Breast epithelium (tissue), 4 donors: Measurements from ENCODE around the gene P2RX2. TPM values are rescaled to one million over a fixed set of nuclear protein-coding genes. Genes with fewer than 3 reads are reported as not detected.

Source experiments
- DNase-seq, 2 donors: peaks; one replicate each; pipeline ENCODE4 v3.0.0-alpha.2; 2019; ENCODE audit warnings: low spot score in 2 of 2
- H3K27ac ChIP-seq, 2 donors: fragments of 200-600 bp; sonication (generic) in 1 of 2; one replicate each; pipeline ENCODE4 v1.5.1; 2016 to 2019; ENCODE audit warnings: mild to moderate bottlenecking in 1 of 2
- H3K27me3 ChIP-seq, 2 donors: fragments of 200-600 bp; sonication (generic) in 1 of 2; one replicate each; pipeline versions ENCODE4 v1.5.1 to v1.6.0; 2017 to 2019; ENCODE audit warnings: control low read depth in 1 of 2, mild to moderate bottlenecking in 1 of 2
- H3K36me3 ChIP-seq: fragments of 200-600 bp; one replicate; pipeline ENCODE4 v1.5.1; 2019
- H3K4me1 ChIP-seq, 2 donors: fragments of 200-600 bp; sonication (generic); one replicate each; pipeline ENCODE4 v1.5.1; 2016 to 2019; ENCODE audit warnings: control low read depth in 1 of 2
- H3K4me3 ChIP-seq, 3 donors: fragments of 200-600 bp; sonication (generic); 1 replicate in 2 of 3; 2 replicates in 1 of 3; pipeline ENCODE4 v1.5.1; 2016 to 2019; ENCODE audit warnings: mild to moderate bottlenecking in 3 of 3, moderate library complexity in 2 of 3
- H3K9me3 ChIP-seq, 2 donors: fragments of 200-600 bp; sonication (generic) in 1 of 2; one replicate each; pipeline ENCODE4 v1.5.1; 2016 to 2019; ENCODE audit warnings: control low read depth in 1 of 2
- CTCF ChIP-seq, 3 donors: fragments of 450-650 bp; IDR thresholded peaks; one replicate each; pipeline ENCODE4 v1.5.1; 2016 to 2017; ENCODE audit warnings: antibody characterized with exemption in 3 of 3, mild to moderate bottlenecking in 3 of 3, moderate library complexity in 3 of 3
- POLR2A ChIP-seq: fragments of 450-650 bp; IDR thresholded peaks from one replicate; pipeline ENCODE4 v1.6.1; 2016; ENCODE audit warnings: antibody characterized with exemption, mild to moderate bottlenecking, moderate library complexity
- POLR2AphosphoS5 ChIP-seq, 3 donors: sonication (generic); formaldehyde crosslinking; IDR thresholded peaks; one replicate each; pipeline ENCODE4 v1.6.1; 2017; ENCODE audit warnings: antibody characterized with exemption in 3 of 3
- intact Hi-C: fragments of 100-400 bp; cut with DNase I; formaldehyde crosslinking; loops from one replicate; pipeline ENCODE4 v1.15.1; 2023; ENCODE audit warnings: low total_unique reads
- total RNA-seq, 3 donors: library from RNA; depleted of rRNA; stranded (reverse); fragments of >200 nt; gene quantifications; one replicate each; pipeline ENCODE4 v1.1.0, GENCODE V29; 2016

The P2RX2 gene
- total RNA-seq, 3 donors from 2014 or later: 0.29 to 0.48 TPM; not detected in 1

GRCh38 chr12:132647858-132648257 lies 29.3 kb downstream of the P2RX2 start:
- DNase-seq: no peak
- TF ChIP-seq POLR2AphosphoS5 (IDR thresholded peaks at IDR 0.05): no peak
- Histone ChIP-seq H3K4me3 (no peak overlapping the region), H3K9me3 (no peaks in the 10 kb centered on the region), H3K27me3 (no peaks in the 10 kb centered on the region), H3K4me1 (no peaks in the 10 kb centered on the region), H3K27ac (no peak overlapping the region), H3K36me3 (peaks cover 6% of the 10 kb centered on the region)
- intact Hi-C loops: no loop called here

- H3K36me3 ChIP-seq: no peaks in the 10 kb centered on the region
- no peak overlapping the region for H3K27ac ChIP-seq
- TF ChIP-seq POLR2AphosphoS5 (IDR thresholded peaks at IDR 0.05): no peak
- TF ChIP-seq CTCF (IDR thresholded peaks at IDR 0.05): no peak
- TF ChIP-seq POLR2A: no peak
- no peak overlapping the region for H3K4me3 ChIP-seq
- intact Hi-C loops: no loop called here
- H3K9me3 ChIP-seq: no peaks in the 10 kb centered on the region
- DNase-seq: no peak
- no peaks in the 10 kb centered on the region for H3K4me1 ChIP-seq
- no peaks in the 10 kb centered on the region for H3K27me3 ChIP-seq
Observed at GRCh38 chr12:132648616-132649225, 30.1 kb downstream of the P2RX2 start.

- DNase-seq: no peak
- intact Hi-C loops: no loop called here
Observed at GRCh38 chr12:132649226-132649945, 30.8 kb downstream of the P2RX2 start.

GRCh38 chr12:132651444-132652100 lies 33.0 kb downstream of the P2RX2 start:
- Histone ChIP-seq H3K27me3 (no peaks in the 10 kb centered on the region), H3K4me3 (no peak overlapping the region), H3K27ac (no peak overlapping the region), H3K36me3 (peaks cover 6% of the 10 kb centered on the region), H3K4me1 (no peaks in the 10 kb centered on the region), H3K9me3 (no peaks in the 10 kb centered on the region)
- TF ChIP-seq POLR2A (no peak), CTCF (IDR thresholded peaks at IDR 0.05) (no peak), POLR2AphosphoS5 (IDR thresholded peaks at IDR 0.05) (no peak)
- no peak for DNase-seq
- intact Hi-C loops: loop anchor here (5.0 kb wide), 1 partner anchor 1994 kb away; no protein-coding TSS in a partner anchor

More at GRCh38 chr12:132649226-132649945, 30.8 kb downstream of the P2RX2 start:
- no peak overlapping the region for H3K4me3 ChIP-seq
- H3K4me1 ChIP-seq: no peaks in the 10 kb centered on the region
- H3K9me3 ChIP-seq: no peaks in the 10 kb centered on the region
- no peaks in the 10 kb centered on the region for H3K36me3 ChIP-seq
- TF ChIP-seq POLR2AphosphoS5 (IDR thresholded peaks at IDR 0.05) (no peak), POLR2A (no peak), CTCF (IDR thresholded peaks at IDR 0.05) (no peak)
- H3K27me3 ChIP-seq: no peaks in the 10 kb centered on the region
- H3K27ac ChIP-seq: no peak overlapping the region

GRCh38 chr12:132653567-132654290 lies 35.2 kb downstream of the P2RX2 start:
- Histone ChIP-seq H3K27me3 (no peaks in the 10 kb centered on the region), H3K4me3 (no peak overlapping the region), H3K36me3 (peaks cover 15% of the 10 kb centered on the region), H3K4me1 (no peaks in the 10 kb centered on the region), H3K9me3 (no peaks in the 10 kb centered on the region), H3K27ac (no peak overlapping the region)
- TF ChIP-seq POLR2AphosphoS5 (IDR thresholded peaks at IDR 0.05) (no peak), POLR2A (no peak), CTCF (IDR thresholded peaks at IDR 0.05) (no peak)
- no peak for DNase-seq
- intact Hi-C loops: loop anchor here (5.0 kb wide), 1 partner anchor 1996 kb away; no protein-coding TSS in a partner anchor
